ENCODE measurements around the gene TSNAX.
"Not testable (repeated sequence)": the region's sequence is repeated elsewhere in the genome, so short reads cannot be mapped to it uniquely, and the experiment has no call there.

DNA sequence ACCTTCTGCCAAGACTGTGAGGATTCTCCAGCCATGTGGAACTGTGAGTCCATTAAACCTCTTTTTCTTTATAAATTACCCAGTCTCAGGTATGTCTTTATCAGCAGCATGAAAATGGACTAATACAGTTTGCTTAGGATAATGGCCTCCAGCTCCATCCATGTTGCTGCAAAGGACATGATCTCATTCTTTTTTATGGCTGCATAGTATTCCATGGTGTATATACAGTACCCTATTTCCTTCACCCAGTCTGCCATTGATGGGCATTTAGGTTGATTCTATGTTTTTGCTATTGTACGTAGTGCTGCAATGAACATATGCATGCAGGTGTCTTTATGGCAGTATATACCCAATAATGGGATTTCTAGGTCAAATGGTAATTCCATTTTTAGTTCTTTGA is 25.3 kb upstream of the TSNAX start:
- not testable (repeated sequence) for TF ChIP-seq POLR2A, CTCF (IDR thresholded peaks at IDR 0.05)
